Retinal pigment epithelial cell (primary cell): ENCODE measurements around the gene GPR149.
"Not testable (repeated sequence)": the region's sequence is repeated elsewhere in the genome, so short reads cannot be mapped to it uniquely, and the experiment has no call there.

Experiments
- DNase-seq: peaks from one replicate; pipeline ENCODE4 v3.0.0-alpha.2; 2010; ENCODE audit warnings: low read depth
- H3K4me3 ChIP-seq: 2 replicates; pipeline ENCODE4 v1.5.1; 2011; ENCODE audit warnings: mild to moderate bottlenecking, low read length, control low read depth, moderate library complexity
- CTCF ChIP-seq: conservative IDR thresholded peaks from 2 replicates; pipeline ENCODE4 v1.5.1; 2011; ENCODE audit warnings: low read depth, low read length, control low read depth, inconsistent platforms

The GPR149 gene, protein sequence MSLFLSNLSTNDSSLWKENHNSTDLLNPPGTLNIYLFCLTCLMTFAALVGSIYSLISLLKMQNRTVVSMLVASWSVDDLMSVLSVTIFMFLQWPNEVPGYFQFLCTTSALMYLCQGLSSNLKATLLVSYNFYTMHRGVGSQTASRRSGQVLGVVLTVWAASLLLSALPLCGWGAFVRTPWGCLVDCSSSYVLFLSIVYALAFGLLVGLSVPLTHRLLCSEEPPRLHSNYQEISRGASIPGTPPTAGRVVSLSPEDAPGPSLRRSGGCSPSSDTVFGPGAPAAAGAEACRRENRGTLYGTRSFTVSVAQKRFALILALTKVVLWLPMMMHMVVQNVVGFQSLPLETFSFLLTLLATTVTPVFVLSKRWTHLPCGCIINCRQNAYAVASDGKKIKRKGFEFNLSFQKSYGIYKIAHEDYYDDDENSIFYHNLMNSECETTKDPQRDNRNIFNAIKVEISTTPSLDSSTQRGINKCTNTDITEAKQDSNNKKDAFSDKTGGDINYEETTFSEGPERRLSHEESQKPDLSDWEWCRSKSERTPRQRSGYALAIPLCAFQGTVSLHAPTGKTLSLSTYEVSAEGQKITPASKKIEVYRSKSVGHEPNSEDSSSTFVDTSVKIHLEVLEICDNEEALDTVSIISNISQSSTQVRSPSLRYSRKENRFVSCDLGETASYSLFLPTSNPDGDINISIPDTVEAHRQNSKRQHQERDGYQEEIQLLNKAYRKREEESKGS

GRCh38 chr3:154430014-154430413 is at the start of gene GPR149:
GPR149 (minus strand) TSS chr3:154430190; CDS start chr3:154429615, 575 bp downstream.
- H3K4me3 ChIP-seq: peak within 1 kb of the TSS; percentile 44
- no peak for DNase-seq
- TF ChIP-seq CTCF: no peak

- no peak for TF ChIP-seq CTCF
- H3K4me3 ChIP-seq: no peak overlapping the region
- DNase-seq: no peak
Observed at GRCh38 chr3:154473769-154474168, 43.8 kb upstream of the GPR149 start.

DNA sequence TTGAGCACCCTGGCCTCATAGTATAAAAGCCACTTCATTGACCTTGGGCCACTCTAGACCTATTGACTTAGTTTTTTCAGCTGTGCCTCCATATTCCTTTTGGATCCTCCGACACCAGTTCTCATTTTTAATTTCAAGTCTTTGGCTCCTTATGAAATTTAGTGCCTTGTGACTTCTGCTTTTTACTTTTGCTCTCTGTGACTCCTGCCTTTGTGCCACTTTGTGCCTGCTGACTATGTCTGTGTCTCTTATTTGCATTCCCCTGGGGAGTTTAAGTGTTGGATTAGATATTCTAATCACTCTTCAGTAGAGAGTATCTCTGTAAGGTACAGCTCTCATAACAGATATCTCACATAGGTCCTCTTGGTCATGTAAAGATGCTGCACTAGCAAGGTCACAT is 39.6 kb upstream of the GPR149 start:
- no peak for TF ChIP-seq CTCF
- no peak overlapping the region for H3K4me3 ChIP-seq
- DNase-seq: no peak

- no peak for TF ChIP-seq CTCF
- no peak for DNase-seq
- H3K4me3 ChIP-seq: no peak overlapping the region
Observed at GRCh38 chr3:154464440-154465190, 34.6 kb upstream of the GPR149 start.

DNA sequence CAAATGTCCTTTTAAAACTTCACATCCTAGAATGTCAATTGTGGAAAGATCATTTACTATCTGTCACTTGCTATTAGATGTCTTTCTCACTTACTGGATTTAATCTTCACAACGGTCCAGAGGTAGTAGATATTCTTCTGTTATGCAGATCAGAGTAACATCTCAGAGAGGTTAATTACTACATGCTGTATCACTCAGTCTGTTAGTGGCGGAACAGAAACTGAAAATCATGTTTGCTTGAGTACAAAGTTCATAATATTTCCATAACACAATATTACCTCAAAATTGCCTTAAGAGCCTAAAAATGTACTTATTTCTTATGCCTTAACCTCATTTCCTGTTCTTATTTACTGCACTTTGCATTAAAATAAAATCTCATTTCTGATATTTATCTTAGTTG is 28.6 kb upstream of the GPR149 start:
- H3K4me3 ChIP-seq: no peak overlapping the region
- no peak for TF ChIP-seq CTCF
- DNase-seq: no peak

DNA sequence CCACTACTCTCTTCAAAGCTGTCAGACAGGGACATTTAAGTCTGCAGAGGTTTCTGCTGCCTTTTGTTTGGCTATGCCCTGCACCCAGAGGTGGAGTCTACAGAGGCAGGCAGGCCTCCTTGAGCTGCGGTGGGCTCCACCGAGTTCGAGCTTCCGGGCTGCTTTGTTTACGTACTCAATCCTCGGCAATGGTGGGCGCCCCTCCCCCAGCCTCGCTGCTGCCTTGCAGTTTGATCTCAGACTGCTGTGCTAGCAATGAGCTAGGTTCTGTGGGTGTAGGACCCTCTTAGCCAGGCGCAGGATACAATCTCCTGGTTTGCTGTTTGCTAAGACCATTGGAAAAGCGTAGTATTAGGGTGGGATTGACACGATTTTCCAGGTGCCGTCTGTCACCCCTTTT is 9.1 kb upstream of the GPR149 start:
- not testable (repeated sequence) for DNase-seq, H3K4me3 ChIP-seq

- DNase-seq: no peak
- no peak overlapping the region for H3K4me3 ChIP-seq
- TF ChIP-seq CTCF: no peak
Observed at GRCh38 chr3:154431043-154431442, 1.1 kb upstream of the GPR149 start.
